RWPE2 (cell line): ENCODE results near the gene SHISA9.

ENCODE experiments used
- ATAC-seq: fragments of 200-7000 bp; cut with Tn5 transposase; 3 replicates; pipeline ENCODE4 v1.9.1; 2021; ENCODE audit warnings: low read depth
- DNase-seq: peaks from one replicate; pipeline ENCODE4 v3.0.0-alpha.2; 2020; ENCODE audit warnings: low spot score
- H3K27ac ChIP-seq: fragments of 450-650 bp; 2 replicates; pipeline ENCODE4 v1.5.1; 2017; ENCODE audit warnings: mild to moderate bottlenecking; ENCODE audit not compliant: poor library complexity, severe bottlenecking
- H3K27me3 ChIP-seq: fragments of 250-450 bp; sonication (Bioruptor Pico); 2 replicates; pipeline ENCODE4 v1.5.1; 2021; ENCODE audit warnings: mild to moderate bottlenecking, moderate library complexity; ENCODE audit not compliant: insufficient read depth, poor library complexity, severe bottlenecking
- H3K36me3 ChIP-seq: fragments of 250-450 bp; sonication (Bioruptor Pico); 2 replicates; pipeline ENCODE4 v1.5.1; 2020; ENCODE audit warnings: low read depth, mild to moderate bottlenecking, moderate library complexity
- H3K4me1 ChIP-seq: fragments of 250-450 bp; sonication (Bioruptor Pico); 2 replicates; pipeline ENCODE4 v1.5.1; 2021; ENCODE audit warnings: mild to moderate bottlenecking, moderate library complexity; ENCODE audit not compliant: insufficient read depth, poor library complexity, severe bottlenecking
- H3K4me3 ChIP-seq: fragments of 250-450 bp; sonication (Bioruptor Pico); 2 replicates; pipeline ENCODE4 v1.5.1; 2021; ENCODE audit warnings: mild to moderate bottlenecking, moderate library complexity; ENCODE audit not compliant: severe bottlenecking
- H3K9me3 ChIP-seq: fragments of 250-450 bp; sonication (Bioruptor Pico); 2 replicates; pipeline ENCODE4 v1.5.1; 2021; ENCODE audit warnings: mild to moderate bottlenecking, moderate library complexity; ENCODE audit not compliant: severe bottlenecking
- TF ChIP-seq, protein P1 (sequence below): fragments of 450-650 bp; IDR thresholded peaks from one replicate; pipeline ENCODE4 v1.5.1; 2017; ENCODE audit warnings: mild to moderate bottlenecking, moderate library complexity; ENCODE audit not compliant: poor library complexity, severe bottlenecking

Gene SHISA9

GRCh38 chr16:12972246-12972645, 70.8 kb downstream of the SHISA9 start:
- no peaks in the 10 kb centered on the region for H3K36me3 ChIP-seq
- H3K27me3 ChIP-seq = no peaks in the 10 kb centered on the region
- no peak for DNase-seq

GRCh38 chr16:12975766-12976165, 74.4 kb downstream of the SHISA9 start:
- DNase-seq = no peak
- Histone ChIP-seq H3K4me1 (no peaks in the 10 kb centered on the region), H3K27me3 (no peaks in the 10 kb centered on the region), H3K4me3 (no peak overlapping the region), H3K27ac (no peak overlapping the region), H3K9me3 (no peaks in the 10 kb centered on the region), H3K36me3 (no peaks in the 10 kb centered on the region)
- TF ChIP-seq, protein P1, sequence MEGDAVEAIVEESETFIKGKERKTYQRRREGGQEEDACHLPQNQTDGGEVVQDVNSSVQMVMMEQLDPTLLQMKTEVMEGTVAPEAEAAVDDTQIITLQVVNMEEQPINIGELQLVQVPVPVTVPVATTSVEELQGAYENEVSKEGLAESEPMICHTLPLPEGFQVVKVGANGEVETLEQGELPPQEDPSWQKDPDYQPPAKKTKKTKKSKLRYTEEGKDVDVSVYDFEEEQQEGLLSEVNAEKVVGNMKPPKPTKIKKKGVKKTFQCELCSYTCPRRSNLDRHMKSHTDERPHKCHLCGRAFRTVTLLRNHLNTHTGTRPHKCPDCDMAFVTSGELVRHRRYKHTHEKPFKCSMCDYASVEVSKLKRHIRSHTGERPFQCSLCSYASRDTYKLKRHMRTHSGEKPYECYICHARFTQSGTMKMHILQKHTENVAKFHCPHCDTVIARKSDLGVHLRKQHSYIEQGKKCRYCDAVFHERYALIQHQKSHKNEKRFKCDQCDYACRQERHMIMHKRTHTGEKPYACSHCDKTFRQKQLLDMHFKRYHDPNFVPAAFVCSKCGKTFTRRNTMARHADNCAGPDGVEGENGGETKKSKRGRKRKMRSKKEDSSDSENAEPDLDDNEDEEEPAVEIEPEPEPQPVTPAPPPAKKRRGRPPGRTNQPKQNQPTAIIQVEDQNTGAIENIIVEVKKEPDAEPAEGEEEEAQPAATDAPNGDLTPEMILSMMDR = no peak
- ATAC-seq = no peak

More at GRCh38 chr16:12972246-12972645, 70.8 kb downstream of the SHISA9 start:
- TF ChIP-seq, protein P1 = no peak
- peak; percentile 22; the same call in 1 of the 3 replicates for ATAC-seq
- no peaks in the 10 kb centered on the region for H3K9me3 ChIP-seq
- no peak overlapping the region for H3K27ac ChIP-seq
- no peak overlapping the region for H3K4me3 ChIP-seq
- H3K4me1 ChIP-seq = no peaks in the 10 kb centered on the region

DNA sequence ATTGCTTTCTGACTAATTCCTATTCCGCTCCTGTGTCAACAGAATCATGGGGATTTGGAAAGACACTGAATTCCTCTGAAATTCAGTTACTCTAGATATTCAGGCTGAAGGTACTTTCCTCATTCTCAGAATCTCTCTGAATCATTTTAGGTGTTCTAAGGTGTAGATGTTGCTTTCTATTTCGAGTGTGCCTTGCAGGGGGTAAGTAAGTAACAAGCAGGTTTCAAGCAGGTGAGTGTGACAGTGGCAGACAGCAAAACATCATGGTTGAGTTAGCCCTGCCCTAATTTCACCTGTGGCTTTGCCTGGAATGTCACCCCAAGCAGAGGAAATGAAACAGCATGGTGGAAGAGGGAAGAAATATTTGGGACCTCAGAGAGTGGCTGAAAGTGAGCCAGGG, 75.1 kb downstream of the SHISA9 start:
- no peak overlapping the region for H3K4me3 ChIP-seq
- no peaks in the 10 kb centered on the region for H3K36me3 ChIP-seq
- H3K27me3 ChIP-seq = no peaks in the 10 kb centered on the region
- ATAC-seq = no peak
- DNase-seq = no peak
- no peaks in the 10 kb centered on the region for H3K4me1 ChIP-seq
- no peak overlapping the region for H3K27ac ChIP-seq
- TF ChIP-seq, protein P1 = no peak
- peaks cover 6% of the 10 kb centered on the region for H3K9me3 ChIP-seq

GRCh38 chr16:12976936-12977335, 75.5 kb downstream of the SHISA9 start:
- peak; percentile 45; the same call in 1 of the 3 replicates for ATAC-seq
- TF ChIP-seq, protein P1 = no peak
- Histone ChIP-seq H3K36me3 (no peaks in the 10 kb centered on the region), H3K4me1 (no peaks in the 10 kb centered on the region), H3K27me3 (no peaks in the 10 kb centered on the region), H3K9me3 (peaks cover 6% of the 10 kb centered on the region), H3K27ac (no peak overlapping the region), H3K4me3 (no peak overlapping the region)
- no peak for DNase-seq

GRCh38 chr16:12985516-12985915, 84.1 kb downstream of the SHISA9 start:
- TF ChIP-seq, protein P1 = no peak
- DNase-seq (no peak), ATAC-seq (no peak)
- no peaks in the 10 kb centered on the region for H3K27me3 ChIP-seq
- no peaks in the 10 kb centered on the region for H3K4me1 ChIP-seq
- H3K27ac ChIP-seq = no peak overlapping the region
- no peak overlapping the region for H3K4me3 ChIP-seq
- H3K9me3 ChIP-seq = peaks cover 8% of the 10 kb centered on the region
- no peaks in the 10 kb centered on the region for H3K36me3 ChIP-seq
